ENCODE results near the gene PCDH8.
"Not testable (repeated sequence)": the region's sequence is repeated elsewhere in the genome, so short reads cannot be mapped to it uniquely, and the experiment has no call there.

PCDH8 gene

GRCh38 chr13:52850396-52851136, 2.1 kb upstream of the PCDH8 start:
- no peak for DNase-seq (ENCODE audit: low read depth in 2 of 2)

DNA sequence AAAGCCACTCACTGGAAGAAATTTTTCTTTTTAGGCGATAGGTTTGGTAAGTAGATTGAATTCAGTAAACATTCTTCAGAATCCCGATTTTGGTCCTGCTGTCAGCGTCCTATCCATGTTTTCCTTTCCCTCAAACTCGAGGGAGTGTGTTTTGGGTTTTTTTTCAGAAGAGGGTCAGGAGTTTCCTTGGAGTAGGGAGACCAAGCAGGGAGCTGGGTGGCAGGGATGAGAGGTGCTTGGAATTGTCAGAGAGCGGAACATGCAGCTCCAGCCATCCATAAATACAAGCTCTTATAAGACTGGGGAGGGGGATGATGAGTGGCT, 1.6 kb upstream of the PCDH8 start:
- DNase-seq (ENCODE audit: low read depth in 2 of 2): no peak

DNA sequence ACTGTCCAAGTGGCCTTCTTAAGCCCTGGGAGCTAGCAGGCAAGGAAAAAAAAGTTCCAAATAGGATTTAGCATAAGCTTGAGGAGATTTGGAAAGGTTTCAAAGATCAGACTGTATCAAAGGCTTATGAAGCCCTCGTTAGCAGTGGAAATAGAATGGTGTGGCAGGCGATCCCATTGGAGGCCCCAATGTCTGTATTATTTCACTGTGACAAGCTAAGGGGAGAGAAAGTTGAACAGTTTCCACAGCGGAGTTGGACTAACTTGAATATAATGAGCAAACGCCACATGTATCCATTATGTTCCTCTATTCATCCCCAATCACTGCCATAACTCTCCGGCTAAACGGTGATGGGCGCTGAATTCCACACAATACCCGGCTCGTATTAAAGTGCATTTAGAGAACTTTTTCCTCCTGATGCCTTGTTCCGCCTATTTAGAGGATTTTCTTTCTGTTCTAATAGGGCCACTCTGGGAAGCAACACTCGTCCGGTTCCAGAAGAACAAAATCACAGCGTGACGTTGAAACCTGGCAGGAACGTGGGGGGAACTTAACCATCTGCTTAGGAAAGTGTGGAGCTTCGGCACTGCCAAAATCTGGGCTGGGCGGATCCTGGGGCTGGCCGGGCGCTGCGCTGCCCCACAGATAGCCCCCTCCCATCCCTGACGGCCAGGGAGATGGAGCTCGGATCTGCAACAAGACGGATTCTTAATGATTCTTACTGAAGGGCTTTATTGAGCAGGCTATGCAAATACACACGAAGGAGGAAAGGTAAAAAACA, 1.0 kb upstream of the PCDH8 start:
- no peak for DNase-seq (ENCODE audit: low read depth in 2 of 2)

GRCh38 chr13:52847682-52848432, 583 bp downstream of the PCDH8 start:
- DNase-seq (ENCODE audit: low read depth in 2 of 2): no peak

DNA sequence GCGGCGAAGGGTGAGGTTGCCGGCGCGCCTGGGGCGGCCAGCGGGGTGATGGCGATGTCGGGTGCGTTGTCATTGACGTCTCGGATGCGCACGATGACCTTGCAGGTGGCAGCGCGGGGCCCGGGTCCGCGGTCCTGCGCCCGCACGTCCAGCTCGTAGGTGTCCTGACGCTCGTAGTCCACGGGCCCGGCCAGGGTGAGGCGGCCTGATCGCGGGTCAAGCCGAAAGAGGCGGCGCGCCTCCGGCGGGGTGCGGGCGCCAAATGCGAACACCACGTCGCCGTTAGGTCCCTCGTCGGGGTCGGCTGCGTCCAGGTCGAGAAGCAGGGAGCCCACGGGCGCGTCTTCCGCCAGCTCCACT, 1.1 kb downstream of the PCDH8 start:
- no peak for DNase-seq (ENCODE audit: low read depth in 2 of 2)

- DNase-seq (ENCODE audit: low read depth in 2 of 2): no peak
These were observed 1.7 kb downstream of the PCDH8 start for GRCh38 chr13:52846567-52847321.

- no peak for DNase-seq (ENCODE audit: low read depth in 2 of 2)
These were observed 2.5 kb downstream of the PCDH8 start for GRCh38 chr13:52845766-52846566.

DNA sequence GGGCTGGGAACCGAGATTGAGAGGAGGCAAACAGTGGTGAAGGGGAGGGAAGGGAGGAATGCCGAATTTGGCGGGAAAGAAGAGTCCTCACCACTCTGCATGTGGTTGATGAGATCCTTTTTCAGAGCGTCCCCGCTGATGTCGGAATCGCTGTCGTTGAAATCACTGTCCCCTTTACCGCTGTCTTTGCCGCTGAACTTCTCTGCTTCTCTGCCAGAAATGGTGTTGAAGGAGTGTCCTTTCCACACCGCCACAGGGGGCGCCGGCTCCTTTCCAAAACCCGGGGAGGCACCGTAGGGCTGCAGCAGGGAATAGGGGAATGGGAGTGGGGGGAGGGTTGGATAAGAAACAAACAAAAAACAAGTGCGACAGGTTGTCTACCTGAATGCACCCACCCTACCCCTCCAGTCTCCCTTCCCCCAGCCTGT, 3.1 kb downstream of the PCDH8 start:
- no peak for DNase-seq (ENCODE audit: low read depth in 2 of 2)

- no peak for DNase-seq (ENCODE audit: low read depth in 2 of 2)
These were observed 3.6 kb downstream of the PCDH8 start for GRCh38 chr13:52844836-52845235.

DNA sequence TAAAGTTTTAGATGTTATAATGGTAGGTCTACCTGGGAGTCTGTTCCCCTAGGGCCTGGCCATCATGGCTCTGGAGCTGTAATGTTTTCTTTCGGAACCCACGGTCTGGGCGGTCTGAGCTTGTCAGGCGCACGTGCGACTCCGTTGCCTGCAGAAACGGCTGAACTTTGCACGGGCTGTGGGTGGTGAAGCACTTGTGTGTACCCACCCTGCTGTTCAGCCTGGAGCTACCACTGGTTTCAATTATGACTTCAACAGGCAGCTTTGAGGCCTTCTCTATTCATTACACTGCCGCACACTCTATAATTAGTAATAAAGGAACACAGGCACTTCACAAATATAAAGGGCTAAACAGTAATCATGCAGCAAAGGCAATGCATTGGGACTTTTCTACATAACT, 6.0 kb downstream of the PCDH8 start:
- no peak for DNase-seq (ENCODE audit: low read depth in 2 of 2)

DNA sequence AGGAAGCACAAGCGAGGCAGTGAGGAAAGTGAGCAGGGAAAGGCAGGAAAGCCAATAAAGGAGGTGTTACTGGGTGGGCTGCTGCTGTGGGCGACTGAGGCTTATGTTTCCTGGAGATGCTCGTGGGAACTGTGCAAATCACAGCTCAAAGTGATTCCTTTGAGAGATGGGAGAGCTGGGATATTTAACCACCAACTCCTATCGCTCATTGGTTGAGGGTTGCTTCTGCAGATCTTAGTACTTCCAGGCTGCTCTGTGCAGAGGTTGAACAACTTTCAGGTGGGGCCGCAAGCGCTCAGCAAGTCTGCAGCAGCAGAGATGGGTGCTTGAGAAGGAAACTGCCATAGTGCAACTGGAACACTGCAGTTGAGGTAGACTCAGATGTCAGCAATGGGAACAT, 8.4 kb downstream of the PCDH8 start:
- no peak for DNase-seq (ENCODE audit: low read depth in 2 of 2)

- DNase-seq (ENCODE audit: low read depth in 2 of 2): no peak
These were observed 9.9 kb downstream of the PCDH8 start for GRCh38 chr13:52838433-52839107.

DNA sequence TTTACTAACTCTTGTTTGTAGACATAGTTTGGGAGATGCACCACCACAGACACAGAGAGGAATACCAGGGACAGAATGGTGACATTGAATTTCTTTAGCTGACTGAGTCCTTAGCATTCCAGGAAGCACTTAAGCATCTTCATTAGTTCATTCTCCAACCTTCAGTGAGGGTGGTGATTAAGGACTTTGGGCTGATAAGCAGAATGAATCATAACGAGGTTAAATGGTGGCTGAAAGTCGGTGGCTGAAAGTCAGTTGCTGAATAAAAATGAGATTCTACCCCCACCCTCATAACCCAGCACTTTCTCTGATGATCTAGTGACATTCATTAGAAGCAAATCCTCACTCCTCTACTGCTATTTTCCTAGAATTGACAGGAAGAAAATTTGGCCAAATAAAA, 10.6 kb downstream of the PCDH8 start:
- no peak for DNase-seq (ENCODE audit: low read depth in 2 of 2)

DNA sequence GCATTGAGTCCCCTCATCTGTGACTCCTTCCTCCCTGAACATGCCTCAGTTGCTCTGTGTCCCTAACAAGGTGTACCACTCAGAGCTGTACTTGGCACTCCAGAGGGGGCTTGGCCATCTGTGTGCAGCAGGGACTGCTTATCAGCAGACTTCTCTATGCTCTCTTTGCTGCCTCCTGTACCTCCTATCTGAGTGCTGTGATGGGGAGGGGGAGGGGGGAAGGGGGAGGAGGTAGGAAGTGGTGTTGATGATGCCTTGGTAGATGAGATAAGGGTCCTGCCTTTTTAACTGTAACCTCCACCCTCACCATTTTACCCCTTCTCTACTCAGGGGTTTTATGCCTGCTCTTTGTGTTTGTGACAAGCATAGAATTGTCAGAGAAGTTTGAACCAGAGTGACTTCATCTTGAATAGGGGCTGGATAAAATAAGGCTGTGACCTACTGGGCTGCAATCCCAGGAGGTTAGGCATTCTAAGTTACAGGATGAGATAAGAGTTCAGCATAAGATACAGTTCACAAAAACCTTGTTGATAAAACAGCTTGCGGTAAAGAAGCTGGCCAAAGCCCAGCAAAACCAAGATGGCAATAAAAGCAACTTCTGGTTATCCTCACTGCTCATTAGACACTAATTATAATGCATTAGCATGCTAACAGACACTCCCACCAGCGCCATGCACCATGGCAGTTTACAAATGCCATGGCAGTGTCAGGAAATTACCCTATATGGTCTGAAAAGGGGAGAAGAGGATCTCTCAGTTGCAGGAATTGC, 13.2 kb downstream of the PCDH8 start:
- DNase-seq (ENCODE audit: low read depth in 2 of 2): no peak

DNA sequence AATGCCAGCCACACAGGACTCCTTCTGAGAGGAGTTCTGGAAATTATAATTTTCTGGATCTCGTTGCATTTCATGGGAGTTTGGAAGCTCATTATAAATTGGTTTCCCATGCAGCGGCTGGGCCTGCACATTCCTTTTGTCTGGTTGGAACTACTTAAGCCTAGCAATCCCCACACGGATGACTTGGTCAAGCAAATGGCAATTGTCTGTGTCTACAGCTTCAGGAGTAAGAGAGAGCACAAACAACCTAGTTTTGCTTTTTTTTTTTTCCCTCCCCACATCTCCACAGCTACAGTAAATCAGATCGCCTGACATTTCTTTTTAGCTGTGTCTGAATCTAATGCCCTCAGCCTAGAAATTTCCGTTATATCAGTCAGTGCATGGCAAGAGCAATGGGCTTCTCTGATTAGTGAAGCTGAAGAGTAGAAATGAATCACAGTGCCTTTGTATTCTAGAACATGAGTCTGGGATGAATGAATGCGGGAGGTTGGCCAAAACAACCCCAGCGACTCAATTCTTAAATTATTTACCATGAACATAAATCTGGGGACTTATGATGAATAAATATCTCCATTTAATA, 15.1 kb downstream of the PCDH8 start:
- no peak for DNase-seq (ENCODE audit: low read depth in 2 of 2)

GRCh38 chr13:52832313-52832712, 16.1 kb downstream of the PCDH8 start:
- no peak for DNase-seq (ENCODE audit: low read depth in 2 of 2)

DNA sequence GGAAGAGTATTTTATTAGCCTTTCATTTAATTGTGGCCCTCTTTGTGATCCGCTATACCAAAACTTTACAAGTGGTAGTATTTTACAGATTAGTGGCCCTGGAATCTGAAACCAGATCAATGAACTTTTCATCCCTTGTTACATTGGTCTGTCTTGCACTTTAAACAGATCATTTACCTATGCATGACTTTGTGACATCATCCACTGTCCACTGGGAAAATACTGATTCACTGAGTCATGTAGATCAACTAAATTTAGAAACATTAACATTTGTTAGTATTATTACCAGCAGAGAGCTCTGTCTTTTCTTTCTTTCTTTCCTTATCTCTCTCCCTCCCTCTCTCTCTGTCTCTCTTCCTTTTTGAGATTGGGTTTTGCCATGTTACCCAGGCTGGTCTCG, 17.5 kb downstream of the PCDH8 start:
- no peak for DNase-seq (ENCODE audit: low read depth in 2 of 2)

- DNase-seq (ENCODE audit: low read depth in 2 of 2): no peak
These were observed 20.6 kb downstream of the PCDH8 start for GRCh38 chr13:52827839-52828238.

- DNase-seq (ENCODE audit: low read depth in 2 of 2): not testable (repeated sequence)
These were observed 30.6 kb downstream of the PCDH8 start for GRCh38 chr13:52817886-52818285.

DNA sequence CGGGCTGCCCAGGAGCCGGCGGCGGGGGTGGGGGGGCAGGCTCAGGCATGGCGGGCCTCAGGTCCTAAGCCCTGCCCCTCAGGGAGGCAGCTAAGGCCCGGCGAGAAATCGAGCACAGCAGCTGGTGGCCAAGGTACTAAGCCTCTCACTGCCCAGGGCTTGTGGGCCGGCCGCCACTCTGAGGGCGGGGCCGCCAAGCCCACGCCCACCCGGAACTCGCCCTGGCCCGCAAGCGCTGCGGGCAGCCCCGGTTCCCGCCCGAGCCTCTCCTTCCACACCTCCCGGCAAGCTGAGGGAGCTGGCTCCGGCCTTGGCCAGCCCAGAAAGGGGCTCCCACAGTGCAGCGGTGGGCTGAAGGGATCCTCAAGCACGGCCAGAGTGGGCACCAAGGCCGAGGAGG, 33.1 kb downstream of the PCDH8 start:
- DNase-seq (ENCODE audit: low read depth in 2 of 2): no peak
